PFSK-1 (cell line): ENCODE measurements around the gene SLC7A1.

Experiments used
- FOXP2 ChIP-seq: optimal IDR thresholded peaks from 2 replicates; pipeline ENCODE3; 2011; ENCODE audit warnings: borderline replicate concordance, control low read depth, inconsistent platforms; ENCODE audit not compliant: insufficient read depth; ENCODE audit errors: extremely low read length, extremely low read depth
- POLR2AphosphoS5 ChIP-seq: IDR thresholded peaks from 2 replicates; pipeline ENCODE4 v1.6.1; 2012; ENCODE audit warnings: low read depth, mild to moderate bottlenecking, control low read depth, low read length, moderate library complexity
- REST ChIP-seq, 2 experiments: IDR thresholded peaks; 2 replicates each; pipeline versions ENCODE4 v1.6.1 to v1.8.0; 2011 to 2012; ENCODE audit warnings: low read depth in 2 of 2, low read length in 2 of 2, control low read depth in 1 of 2, inconsistent platforms in 1 of 2, mild to moderate bottlenecking in 1 of 2, moderate library complexity in 1 of 2; ENCODE audit not compliant: insufficient read depth in 1 of 2
- SIN3A ChIP-seq: IDR thresholded peaks from 2 replicates; pipeline ENCODE4 v1.6.1; 2012; ENCODE audit warnings: mild to moderate bottlenecking, low read length, moderate library complexity, borderline replicate concordance; ENCODE audit not compliant: insufficient read depth
- TAF1 ChIP-seq: IDR thresholded peaks from 2 replicates; pipeline ENCODE4 v1.6.1; 2012; ENCODE audit warnings: low read length, control low read depth, borderline replicate concordance; ENCODE audit not compliant: insufficient read depth

Gene SLC7A1

DNA sequence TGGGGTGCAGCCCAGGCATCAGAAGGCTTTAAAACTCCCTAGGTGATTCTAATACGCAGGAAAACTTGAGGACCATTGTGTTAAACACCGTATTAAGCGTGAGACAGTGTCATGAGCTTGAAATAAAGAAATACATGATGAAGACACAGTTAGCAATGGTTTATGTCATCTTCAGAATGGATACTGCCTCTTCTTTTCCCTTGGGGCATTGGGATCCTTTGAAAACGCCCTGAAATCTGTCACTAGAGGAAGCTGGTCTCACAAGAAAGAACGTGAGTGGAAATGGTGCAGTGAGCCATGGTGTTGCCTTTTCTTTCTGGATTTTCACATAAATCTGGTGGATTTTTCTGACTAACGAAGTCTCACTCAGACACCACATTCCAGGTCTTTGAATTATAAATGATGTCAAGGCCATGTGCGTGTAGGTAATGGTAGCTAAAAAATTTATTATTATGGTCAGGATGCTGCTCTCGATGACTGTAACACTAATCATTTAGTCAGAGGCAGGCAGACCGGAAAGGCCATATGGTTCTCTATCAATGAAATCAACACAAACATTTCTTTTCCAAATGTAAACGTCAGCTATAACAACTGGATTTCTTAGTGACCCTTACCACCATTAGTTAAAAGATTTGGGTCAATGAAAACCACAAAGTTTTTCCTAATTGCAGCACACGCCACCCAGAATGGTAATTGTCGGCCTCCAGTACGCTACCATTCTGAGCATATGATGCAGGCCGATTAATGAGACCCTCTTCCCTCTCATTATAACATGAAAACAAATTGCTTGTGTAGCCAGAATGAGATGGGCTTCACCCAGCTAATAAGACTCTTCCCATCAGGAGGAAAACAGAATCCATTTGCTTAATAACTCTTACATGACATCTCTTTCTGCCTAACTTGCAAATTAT, 105.6 kb downstream of the SLC7A1 start:
- no peak for TF ChIP-seq SIN3A
- TF ChIP-seq TAF1 = no peak
- TF ChIP-seq POLR2AphosphoS5 = no peak
- TF ChIP-seq REST (IDR thresholded peaks at IDR 0.05; ENCODE audit: insufficient read depth in 1 of 2, low read depth in 2 of 2, low read length in 2 of 2) = no peak
- TF ChIP-seq FOXP2 = no peak

DNA sequence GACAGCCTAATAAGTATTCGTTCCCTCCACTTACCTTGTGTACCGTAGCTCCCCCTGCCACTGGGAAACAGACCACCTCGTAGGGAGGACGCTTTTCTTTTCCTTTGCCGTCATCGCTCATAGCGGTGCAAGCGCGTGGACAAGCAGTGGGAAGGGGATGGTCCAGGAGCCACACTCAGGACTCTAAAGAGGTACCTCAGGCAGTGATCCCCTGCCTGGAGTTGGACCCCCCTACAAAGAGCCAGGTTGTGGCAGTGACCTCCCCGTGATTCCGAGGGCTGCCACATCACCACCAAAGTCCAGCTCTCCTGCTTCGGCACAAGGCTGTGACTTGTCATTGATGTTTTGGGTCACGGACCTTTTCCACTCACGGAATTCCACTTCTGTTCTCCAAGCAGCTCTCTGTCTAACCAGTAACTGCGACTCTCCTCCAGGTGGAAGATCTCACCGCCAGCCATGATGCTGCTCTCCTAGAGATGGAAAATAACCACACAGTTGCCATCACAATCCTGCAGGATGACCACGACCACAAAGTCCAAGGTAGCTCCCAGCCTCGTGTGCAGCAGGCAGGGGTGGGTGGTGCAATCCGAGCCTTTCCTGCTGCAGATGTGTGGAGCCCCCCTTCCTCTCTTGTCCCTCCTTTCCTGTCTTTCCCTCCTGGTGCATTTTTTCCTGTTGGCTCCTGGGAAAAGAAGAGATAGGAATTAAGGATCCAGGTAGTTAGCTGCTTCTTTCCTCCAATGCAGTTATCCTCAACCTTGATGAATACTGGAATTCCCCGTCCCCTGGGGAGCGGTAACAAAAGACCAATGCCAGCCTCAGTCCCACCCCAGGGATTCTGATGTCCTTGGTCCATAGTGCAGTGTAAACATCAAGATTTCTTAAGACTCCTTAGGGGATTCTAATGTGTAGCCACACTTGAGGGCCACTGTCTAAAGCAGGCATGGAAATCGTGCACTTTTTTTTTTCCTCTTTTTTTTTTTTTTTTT, 107.7 kb downstream of the SLC7A1 start:
- no peak for TF ChIP-seq POLR2AphosphoS5
- TF ChIP-seq REST (IDR thresholded peaks at IDR 0.05; ENCODE audit: insufficient read depth in 1 of 2, low read depth in 2 of 2, low read length in 2 of 2) = no peak
- no peak for TF ChIP-seq TAF1

DNA sequence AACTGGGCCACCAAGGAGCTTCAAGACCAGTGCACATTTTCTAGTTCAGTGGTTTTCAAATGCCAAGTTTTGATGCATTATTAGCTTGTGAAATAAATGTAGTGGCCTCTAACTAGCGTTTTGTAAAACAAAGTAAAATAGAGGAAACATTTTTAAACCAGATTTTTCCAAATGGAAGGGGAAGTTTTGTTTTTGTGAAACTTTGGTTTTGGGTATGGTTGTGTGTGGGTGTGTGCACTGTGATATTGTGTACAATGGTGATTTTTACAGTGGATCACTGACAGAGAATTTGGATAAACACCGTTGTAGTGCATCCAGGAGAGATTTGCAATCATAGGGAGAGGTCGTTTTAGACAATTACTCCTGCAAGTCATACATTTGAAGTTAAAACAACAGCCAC, 108.9 kb downstream of the SLC7A1 start:
- no peak for TF ChIP-seq SIN3A
- TF ChIP-seq TAF1 = no peak
- TF ChIP-seq FOXP2 = no peak
- no peak for TF ChIP-seq POLR2AphosphoS5
- TF ChIP-seq REST (IDR thresholded peaks at IDR 0.05; ENCODE audit: insufficient read depth in 1 of 2, low read depth in 2 of 2, low read length in 2 of 2) = no peak

GRCh38 chr13:29484796-29485195, 110.7 kb downstream of the SLC7A1 start:
- TF ChIP-seq TAF1 (no peak), REST (IDR thresholded peaks at IDR 0.05; ENCODE audit: insufficient read depth in 1 of 2, low read depth in 2 of 2, low read length in 2 of 2) (no peak), POLR2AphosphoS5 (no peak), FOXP2 (no peak), SIN3A (no peak)
